ENCODE results near the gene PPP3R1. TPM values are rescaled to one million over a fixed set of nuclear protein-coding genes. Genes with fewer than 3 reads are reported as not detected.

The PPP3R1 gene
- total and polyA plus RNA-seq, 2 donors (not counting 3 experiments of a cell fraction or from before 2014, with no cell fraction given) = 8.4 to 62.2 TPM

GRCh38 chr2:68245672-68246071 is 6.7 kb downstream of the PPP3R1 start:
- peaks cover 21% of the 10 kb centered on the region for H3K4me1 ChIP-seq (ENCODE audit: control insufficient read depth, extremely low read depth, insufficient read depth, low read length)
- H3K36me3 ChIP-seq (ENCODE audit: control insufficient read depth in 2 of 2, extremely low read depth in 1 of 2, insufficient read depth in 2 of 2, low read length in 2 of 2) = no peaks in the 10 kb centered on the region
- DNase-seq (ENCODE audit: low read depth, low spot score) (no peak), FAIRE-seq (no peak)
- no peak for TF ChIP-seq POLR2AphosphoS5 (IDR thresholded peaks at IDR 0.05; ENCODE audit: insufficient read depth, low read depth, low read length)
- no peak for TF ChIP-seq EZH2 (IDR thresholded peaks at IDR 0.05; ENCODE audit: borderline replicate concordance, low read depth, low read length, severe bottlenecking)
- no peak for TF ChIP-seq JUN (IDR thresholded peaks at IDR 0.05; ENCODE audit: borderline replicate concordance, insufficient read depth, insufficient read length, low read depth)
- TF ChIP-seq POLR2A (IDR thresholded peaks at IDR 0.05; ENCODE audit: low read depth, low read length) = no peak
- no peak for TF ChIP-seq MAX (IDR thresholded peaks at IDR 0.05; ENCODE audit: insufficient read depth, insufficient read length)
- H3K4me2 ChIP-seq (ENCODE audit: insufficient read depth, low read length) = no peak overlapping the region
- dilution Hi-C loops (cut with MboI; ENCODE audit: extremely low pct_ligation_motif_present, low sequenced_read_pairs) = no loop called here
- CTCF ChIA-PET = interaction anchor here (1.7 to 3.7 kb wide), 2 partner anchors 8 to 50 kb away, joined by 5 to 52 read pairs; no protein-coding TSS in a partner anchor
- H3K4me3 ChIP-seq (replicated peaks in 1 of 3; ENCODE audit: insufficient read depth in 1 of 3, low read depth in 1 of 3, low read length in 3 of 3) = no peak overlapping the region
- no peak overlapping the region for H3K9ac ChIP-seq (replicated peaks; ENCODE audit: extremely low read depth, insufficient read depth, low read length)
- H2AFZ ChIP-seq (ENCODE audit: low read depth, low read length) = no peak overlapping the region
- intact Hi-C loops (cut with micrococcal nuclease) = no loop called here
- peaks cover 100% of the 10 kb centered on the region for H3K79me2 ChIP-seq (ENCODE audit: control insufficient read depth, insufficient read depth, low read length)
- no peak overlapping the region for H3K27ac ChIP-seq (ENCODE audit: insufficient read depth, low read depth, low read length)
- H3K9me3 ChIP-seq (replicated peaks; ENCODE audit: control insufficient read depth, insufficient read depth, low read length) = no peaks in the 10 kb centered on the region
- POLR2A ChIA-PET = no interaction called here
- no peaks in the 10 kb centered on the region for H3K27me3 ChIP-seq (ENCODE audit: control insufficient read depth in 2 of 2, insufficient read depth in 2 of 2, low read length in 2 of 2)
- H3K9me1 ChIP-seq (replicated peaks; ENCODE audit: control insufficient read depth, extremely low read depth, insufficient read depth, low read length) = no peaks in the 10 kb centered on the region
- peaks cover 41% of the 10 kb centered on the region for H4K20me1 ChIP-seq (replicated peaks; ENCODE audit: control insufficient read depth, extremely low read depth, insufficient read depth, low read length)
- no TSS peak for BruUV-seq (replicated peaks)

DNA sequence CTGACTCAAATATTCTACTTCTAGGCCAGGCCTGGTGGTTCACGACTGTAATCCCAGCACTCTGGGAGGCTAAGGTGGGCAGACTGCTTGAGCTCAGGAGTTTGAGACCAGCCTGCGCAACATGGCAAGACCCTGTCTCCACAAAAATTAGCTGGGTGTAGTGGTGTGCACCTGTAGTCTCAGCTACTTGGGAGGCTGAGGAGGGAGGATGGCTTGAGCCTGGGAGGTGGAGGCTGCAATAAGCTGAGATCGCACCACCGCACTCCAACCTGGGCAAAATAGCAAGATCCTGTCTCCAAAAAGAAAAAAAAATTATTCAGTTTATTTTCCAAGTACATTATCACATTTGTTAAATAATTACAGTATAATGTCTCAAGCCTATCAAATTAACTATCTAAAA is 7.3 kb downstream of the PPP3R1 start:
- DNase-seq (ENCODE audit: low read depth, low spot score) (no peak), FAIRE-seq (no peak)
- H3K9ac ChIP-seq (replicated peaks; ENCODE audit: extremely low read depth, insufficient read depth, low read length) = no peak overlapping the region
- H3K9me3 ChIP-seq (replicated peaks; ENCODE audit: control insufficient read depth, insufficient read depth, low read length) = no peaks in the 10 kb centered on the region
- no TSS peak for BruUV-seq (replicated peaks)
- H4K20me1 ChIP-seq (replicated peaks; ENCODE audit: control insufficient read depth, extremely low read depth, insufficient read depth, low read length) = peaks cover 41% of the 10 kb centered on the region
- no peaks in the 10 kb centered on the region for H3K27me3 ChIP-seq (ENCODE audit: control insufficient read depth in 2 of 2, insufficient read depth in 2 of 2, low read length in 2 of 2)
- CTCF ChIA-PET = interaction anchor here (1.0 to 3.7 kb wide), 5 partner anchors 8 to 123 kb away, joined by 3 to 52 read pairs (median 5); no protein-coding TSS in a partner anchor
- no peaks in the 10 kb centered on the region for H3K9me1 ChIP-seq (replicated peaks; ENCODE audit: control insufficient read depth, extremely low read depth, insufficient read depth, low read length)
- intact Hi-C loops (cut with micrococcal nuclease) = no loop called here
- dilution Hi-C loops (cut with MboI; ENCODE audit: extremely low pct_ligation_motif_present, low sequenced_read_pairs) = no loop called here
- H3K4me2 ChIP-seq (ENCODE audit: insufficient read depth, low read length) = no peak overlapping the region
- H3K27ac ChIP-seq (ENCODE audit: insufficient read depth, low read depth, low read length) = no peak overlapping the region
- H3K4me3 ChIP-seq (replicated peaks in 1 of 3; ENCODE audit: insufficient read depth in 1 of 3, low read depth in 1 of 3, low read length in 3 of 3) = no peak overlapping the region
- no peak overlapping the region for H2AFZ ChIP-seq (ENCODE audit: low read depth, low read length)
- POLR2A ChIA-PET = no interaction called here
- no peaks in the 10 kb centered on the region for H3K36me3 ChIP-seq (ENCODE audit: control insufficient read depth in 2 of 2, extremely low read depth in 1 of 2, insufficient read depth in 2 of 2, low read length in 2 of 2)
- TF ChIP-seq EZH2 (IDR thresholded peaks at IDR 0.05; ENCODE audit: borderline replicate concordance, low read depth, low read length, severe bottlenecking) (no peak), GATA2 (IDR thresholded peaks at IDR 0.05; ENCODE audit: insufficient read depth, insufficient read length, low read depth, low read length) (no peak), JUN (IDR thresholded peaks at IDR 0.05; ENCODE audit: borderline replicate concordance, insufficient read depth, insufficient read length, low read depth) (no peak), POLR2AphosphoS5 (IDR thresholded peaks at IDR 0.05; ENCODE audit: insufficient read depth, low read depth, low read length) (no peak), MYC (IDR thresholded peaks at IDR 0.05; ENCODE audit: low read depth, low read length) (no peak), MAX (IDR thresholded peaks at IDR 0.05; ENCODE audit: insufficient read depth, insufficient read length) (no peak), POLR2A (IDR thresholded peaks at IDR 0.05; ENCODE audit: low read depth, low read length) (no peak), FOS (IDR thresholded peaks at IDR 0.05; ENCODE audit: borderline replicate concordance, insufficient read depth, low read length) (no peak), CTCF (IDR thresholded peaks at IDR 0.05; ENCODE audit: extremely low read depth in 1 of 2, insufficient read depth in 1 of 2, low read depth in 1 of 2, low read length in 2 of 2) (no peak)
- H3K4me1 ChIP-seq (ENCODE audit: control insufficient read depth, extremely low read depth, insufficient read depth, low read length) = peaks cover 21% of the 10 kb centered on the region
- peaks cover 100% of the 10 kb centered on the region for H3K79me2 ChIP-seq (ENCODE audit: control insufficient read depth, insufficient read depth, low read length)

Measured in endothelial cell of umbilical vein (primary cell).